ENCODE measurements around the gene SH3PXD2A. TPM values are rescaled to one million over a fixed set of nuclear protein-coding genes. Genes with fewer than 3 reads are reported as not detected.

The SH3PXD2A gene
- total RNA-seq, 1 donor from 2014 or later: 5.7 TPM

- DNase-seq (ENCODE audit: low read depth, low spot score): no peak
These were observed 147.3 kb downstream of the SH3PXD2A start for GRCh38 chr10:103707956-103708626.

GRCh38 chr10:103706762-103707161, 148.6 kb downstream of the SH3PXD2A start:
- no peak for DNase-seq (ENCODE audit: low read depth, low spot score)

- no peak for DNase-seq (ENCODE audit: low read depth, low spot score)
These were observed 149.3 kb downstream of the SH3PXD2A start for GRCh38 chr10:103706047-103706446.

GRCh38 chr10:103703941-103704919, 151.1 kb downstream of the SH3PXD2A start:
- no peak for DNase-seq (ENCODE audit: low read depth, low spot score)

- no peak for DNase-seq (ENCODE audit: low read depth, low spot score)
These were observed 153.8 kb downstream of the SH3PXD2A start for GRCh38 chr10:103701380-103702222.

- no peak for DNase-seq (ENCODE audit: low read depth, low spot score)
These were observed 155.0 kb downstream of the SH3PXD2A start for GRCh38 chr10:103700436-103700715.

GRCh38 chr10:103699611-103700435, 155.6 kb downstream of the SH3PXD2A start:
- no peak for DNase-seq (ENCODE audit: low read depth, low spot score)

- DNase-seq (ENCODE audit: low read depth, low spot score): no peak
These were observed 157.1 kb downstream of the SH3PXD2A start for GRCh38 chr10:103698266-103698665.

- no peak for DNase-seq (ENCODE audit: low read depth, low spot score)
These were observed 157.6 kb downstream of the SH3PXD2A start for GRCh38 chr10:103697787-103698186.

- peak; percentile 58 for DNase-seq (ENCODE audit: low read depth, low spot score)
These were observed 158.8 kb downstream of the SH3PXD2A start for GRCh38 chr10:103696411-103697145.

- DNase-seq (ENCODE audit: low read depth, low spot score): no peak
These were observed 159.3 kb downstream of the SH3PXD2A start for GRCh38 chr10:103696094-103696410.

GRCh38 chr10:103695584-103696005, 159.8 kb downstream of the SH3PXD2A start:
- DNase-seq (ENCODE audit: low read depth, low spot score): no peak

GRCh38 chr10:103693812-103694205, 161.6 kb downstream of the SH3PXD2A start:
- DNase-seq (ENCODE audit: low read depth, low spot score): no peak

GRCh38 chr10:103692952-103693811, 162.2 kb downstream of the SH3PXD2A start:
- no peak for DNase-seq (ENCODE audit: low read depth, low spot score)

- no peak for DNase-seq (ENCODE audit: low read depth, low spot score)
These were observed 162.9 kb downstream of the SH3PXD2A start for GRCh38 chr10:103692436-103692951.

GRCh38 chr10:103691723-103692435, 163.5 kb downstream of the SH3PXD2A start:
- DNase-seq (ENCODE audit: low read depth, low spot score): no peak

- DNase-seq (ENCODE audit: low read depth, low spot score): no peak
These were observed 164.1 kb downstream of the SH3PXD2A start for GRCh38 chr10:103691267-103691666.

GRCh38 chr10:103690281-103690680, 165.1 kb downstream of the SH3PXD2A start:
- no peak for DNase-seq (ENCODE audit: low read depth, low spot score)

Measured in pulmonary artery endothelial cell (primary cell).